ENCODE data around the gene CACNB3. TPM values are rescaled to one million over a fixed set of nuclear protein-coding genes. Genes with fewer than 3 reads are reported as not detected.

The CACNB3 gene
- total RNA-seq, 2 donors from 2014 or later, result 23.4 to 54.5 TPM

DNA sequence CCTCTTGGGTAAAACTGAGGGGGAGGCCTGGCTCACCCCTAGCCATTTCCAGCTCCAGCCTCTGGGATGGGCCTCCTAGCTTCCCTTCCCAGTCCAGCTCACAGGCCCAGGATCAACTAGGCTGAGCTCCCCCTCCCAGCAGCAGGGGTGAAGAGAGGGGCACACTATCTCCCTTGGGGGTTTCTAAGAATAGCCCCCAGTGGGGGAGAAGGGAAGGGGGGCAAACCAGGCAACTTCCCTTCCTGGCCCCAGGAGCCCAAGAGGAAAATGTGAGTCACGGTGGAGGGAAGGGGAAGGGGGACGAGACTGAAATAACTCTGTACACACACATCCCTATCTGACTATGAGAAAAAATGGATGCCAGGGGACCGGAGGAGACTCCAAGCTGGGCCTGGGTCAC is 38.4 kb upstream of the CACNB3 start:
- peaks cover 22% of the 10 kb centered on the region for H3K4me1 ChIP-seq
- no peaks in the 10 kb centered on the region for H3K27me3 ChIP-seq
- intact Hi-C loops (cut with DNase I), result no loop called here
- peak overlapping the region; percentile 33 for H3K27ac ChIP-seq
- peak overlapping the region in 1 of 2 donors; percentile 36 for H3K9ac ChIP-seq (ENCODE audit: low read depth in 2 of 2, low read length in 2 of 2)
- H3K4me3 ChIP-seq, result no peak overlapping the region
- TF ChIP-seq CTCF (IDR thresholded peaks at IDR 0.05), result no peak
- DNase-seq, result no peak
- H3K9me3 ChIP-seq, result no peaks in the 10 kb centered on the region
- peaks cover 4% of the 10 kb centered on the region for H3K36me3 ChIP-seq

DNA sequence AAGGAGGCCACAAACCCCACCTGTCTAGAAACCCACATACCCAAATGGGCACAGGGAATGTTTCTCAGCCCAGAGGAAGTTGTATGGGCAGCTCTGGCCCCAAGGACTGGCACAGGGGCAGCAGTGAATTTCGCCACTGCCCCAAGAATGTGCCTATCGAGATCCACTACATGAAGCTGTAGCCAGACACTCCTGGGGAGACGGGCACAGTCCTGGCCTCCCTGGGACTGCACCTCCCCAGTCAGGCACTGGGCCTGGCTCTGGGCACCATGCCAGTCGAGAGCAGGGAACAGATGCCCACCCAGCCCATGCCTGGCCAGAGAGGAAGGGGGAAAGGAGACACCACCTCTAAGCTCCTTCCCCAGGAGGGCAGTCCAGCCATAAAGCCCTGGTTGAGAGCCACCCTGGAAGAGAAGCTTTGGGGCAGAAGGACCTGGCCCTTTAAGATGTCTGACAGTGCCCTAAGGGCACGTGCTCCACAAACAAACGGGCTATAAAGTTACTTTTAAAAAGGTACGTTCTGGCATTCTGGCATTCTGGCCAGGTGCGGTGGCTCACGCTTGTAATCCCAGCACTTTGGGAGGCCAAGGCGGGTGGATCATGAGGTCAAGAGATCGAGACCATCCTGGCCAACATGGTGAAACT is 37.8 kb upstream of the CACNB3 start:
- peaks cover 4% of the 10 kb centered on the region for H3K36me3 ChIP-seq

DNA sequence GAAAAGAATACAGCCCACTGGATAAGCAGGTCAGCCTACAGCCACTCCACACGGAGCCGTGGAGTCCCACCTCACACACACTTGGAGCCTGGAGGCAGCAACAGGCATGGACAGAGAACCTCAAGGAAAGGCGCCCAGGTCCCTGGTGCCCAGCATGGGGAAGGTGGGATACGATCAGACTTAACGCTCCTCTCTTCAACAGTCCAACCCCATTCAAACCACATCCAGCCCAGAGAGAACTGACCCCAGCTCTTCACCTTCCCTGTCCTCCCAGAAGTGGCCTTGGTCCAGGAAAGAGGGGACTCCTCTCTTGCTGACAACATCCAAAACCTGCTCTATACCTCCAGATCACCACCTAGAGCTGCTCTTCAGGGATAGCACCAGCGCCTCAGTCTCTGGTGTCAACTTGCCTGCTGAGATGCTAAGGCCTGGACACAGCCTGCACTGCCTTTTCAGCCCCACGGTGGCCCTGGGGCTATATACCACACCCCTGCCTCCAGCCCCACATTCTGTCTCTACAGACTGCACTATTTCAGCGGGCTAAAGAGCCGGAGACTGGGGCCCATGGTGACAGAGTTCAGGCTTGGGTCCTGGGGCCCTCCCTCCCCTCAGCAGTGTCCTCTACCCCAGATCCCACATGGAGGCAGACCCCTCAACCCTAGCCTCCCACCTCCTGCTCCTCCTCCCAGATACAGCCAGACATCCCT is 36.4 kb upstream of the CACNB3 start:
- H3K27ac ChIP-seq, result no peak overlapping the region
- peaks cover 22% of the 10 kb centered on the region for H3K4me1 ChIP-seq

More for the DNA sequence above, 37.8 kb upstream of the CACNB3 start:
- no peaks in the 10 kb centered on the region for H3K9me3 ChIP-seq
- peak overlapping the region; percentile 33 for H3K27ac ChIP-seq
- DNase-seq, result peak; percentile 67
- no peak overlapping the region for H3K4me3 ChIP-seq
- H3K4me1 ChIP-seq, result peaks cover 22% of the 10 kb centered on the region
- peak overlapping the region in 1 of 2 donors; percentile 36 for H3K9ac ChIP-seq (ENCODE audit: low read depth in 2 of 2, low read length in 2 of 2)
- TF ChIP-seq CTCF (IDR thresholded peaks at IDR 0.05), result no peak
- no peaks in the 10 kb centered on the region for H3K27me3 ChIP-seq
- intact Hi-C loops (cut with DNase I), result no loop called here

DNA sequence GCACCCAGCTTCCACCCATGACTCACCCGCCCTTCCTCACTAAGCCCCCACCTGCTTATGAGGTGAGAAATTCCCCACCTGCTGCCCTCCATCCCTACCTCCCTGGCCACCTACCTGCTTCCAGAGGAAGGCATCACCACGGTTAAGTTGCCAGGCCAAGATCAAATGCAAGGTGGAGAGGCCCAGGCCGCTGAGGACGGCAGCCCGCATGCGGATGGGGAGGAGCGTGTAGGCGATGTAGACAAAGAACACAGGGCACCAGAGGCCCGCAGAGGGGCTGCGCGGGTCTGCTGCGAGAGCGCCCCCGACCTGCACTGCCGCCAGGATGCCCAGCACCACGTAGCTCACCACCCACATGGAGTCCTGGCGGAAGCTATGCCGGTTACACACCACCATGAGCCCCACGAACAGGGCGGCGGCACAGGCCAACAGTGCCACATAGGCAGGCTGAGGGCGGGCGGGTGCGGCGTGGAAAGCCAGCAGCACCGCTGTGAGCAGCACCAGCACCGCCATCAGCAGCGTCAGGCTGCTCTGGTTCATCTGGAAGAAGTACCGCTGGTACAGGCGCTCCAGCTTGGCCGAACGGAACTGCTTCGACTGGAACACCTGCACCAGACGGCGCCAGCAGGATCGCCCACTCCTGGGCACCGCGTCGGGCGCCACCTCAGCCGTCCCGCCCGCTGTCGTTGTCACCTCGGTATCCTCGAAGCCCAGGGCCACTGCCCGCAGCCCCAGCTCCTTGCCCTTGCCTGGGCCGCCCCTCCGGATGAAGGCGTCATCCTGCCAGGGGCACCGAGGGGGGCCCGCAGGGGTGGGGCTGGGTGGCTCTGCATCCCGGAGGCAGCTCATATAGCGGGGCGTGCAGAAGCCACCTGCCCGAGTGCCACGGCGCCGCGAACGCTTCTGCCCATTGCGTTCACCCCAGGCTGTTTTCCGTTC is 35.6 kb upstream of the CACNB3 start:
- H3K36me3 ChIP-seq, result no peaks in the 10 kb centered on the region
- no peak overlapping the region for H3K27ac ChIP-seq
- H3K27me3 ChIP-seq, result no peaks in the 10 kb centered on the region
- no peak overlapping the region for H3K4me3 ChIP-seq
- peak overlapping the region in 1 of 2 donors; percentile 35 for H3K9ac ChIP-seq (ENCODE audit: low read depth in 2 of 2, low read length in 2 of 2)
- intact Hi-C loops (cut with DNase I), result no loop called here
- no peaks in the 10 kb centered on the region for H3K9me3 ChIP-seq
- no peak for DNase-seq
- peaks cover 22% of the 10 kb centered on the region for H3K4me1 ChIP-seq
- no peak for TF ChIP-seq CTCF (IDR thresholded peaks at IDR 0.05)

More for the DNA sequence above, 36.4 kb upstream of the CACNB3 start:
- Histone ChIP-seq H3K4me3 (no peak overlapping the region), H3K27me3 (no peaks in the 10 kb centered on the region), H3K36me3 (peaks cover 4% of the 10 kb centered on the region), H3K9ac (ENCODE audit: low read depth in 2 of 2, low read length in 2 of 2) (peak overlapping the region in 1 of 2 donors; percentile 35), H3K9me3 (no peaks in the 10 kb centered on the region)
- no peak for DNase-seq
- TF ChIP-seq CTCF (IDR thresholded peaks at IDR 0.05), result no peak
- intact Hi-C loops (cut with DNase I), result no loop called here

- Histone ChIP-seq H3K4me1 (peaks cover 22% of the 10 kb centered on the region), H3K36me3 (no peaks in the 10 kb centered on the region), H3K4me3 (no peak overlapping the region), H3K9me3 (no peaks in the 10 kb centered on the region), H3K27ac (no peak overlapping the region), H3K9ac (ENCODE audit: low read depth in 2 of 2, low read length in 2 of 2) (no peak overlapping the region), H3K27me3 (no peaks in the 10 kb centered on the region)
- intact Hi-C loops (cut with DNase I), result no loop called here
- no peak for DNase-seq
- TF ChIP-seq CTCF (IDR thresholded peaks at IDR 0.05), result no peak
Observed at GRCh38 chr12:48783432-48783831, 34.9 kb upstream of the CACNB3 start.

Measured in colonic mucosa (tissue), 4 donors.